Hematopoietic multipotent progenitor cell treated with erythropoietin and hydrocortisone succinate and interleukin-3 and kit ligand, for 17 days (in vitro differentiated cells): ENCODE data around the gene CORIN.

Experiments
- DNase-seq: peaks from one replicate; pipeline ENCODE4 v3.0.0-alpha.2; 2015; ENCODE audit warnings: low spot score

The CORIN gene

DNA sequence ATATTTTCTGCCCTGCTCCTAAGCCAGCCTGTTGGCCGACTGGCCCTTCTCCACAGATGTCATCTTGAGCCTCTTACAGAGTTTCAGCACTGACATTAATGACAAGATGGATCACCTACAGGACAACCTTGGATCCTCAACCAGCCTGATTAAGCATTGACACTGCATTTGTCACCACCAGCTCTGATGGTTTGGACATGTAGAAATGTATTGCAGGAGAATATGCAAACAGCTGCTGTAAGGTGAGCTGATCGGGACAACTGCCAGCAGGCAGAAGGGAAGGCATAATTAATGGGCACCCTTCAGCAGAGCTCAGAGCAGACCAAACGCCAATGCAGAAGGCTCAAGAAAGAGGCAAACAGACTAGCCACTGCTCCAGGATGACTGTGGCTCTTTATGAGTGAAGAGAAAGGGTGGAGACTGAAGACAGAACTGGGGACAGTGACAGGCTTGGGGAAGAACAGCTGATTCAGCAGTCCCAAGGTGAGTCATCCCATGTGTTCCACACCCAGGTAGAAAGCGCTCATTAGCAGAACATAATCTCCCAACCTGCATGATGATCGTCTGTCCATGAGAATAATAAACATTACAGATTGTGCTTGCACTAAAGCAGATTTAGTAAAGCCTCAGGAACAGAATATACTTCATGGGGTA lies 6.7 kb downstream of the CORIN start:
- no peak for DNase-seq

DNA sequence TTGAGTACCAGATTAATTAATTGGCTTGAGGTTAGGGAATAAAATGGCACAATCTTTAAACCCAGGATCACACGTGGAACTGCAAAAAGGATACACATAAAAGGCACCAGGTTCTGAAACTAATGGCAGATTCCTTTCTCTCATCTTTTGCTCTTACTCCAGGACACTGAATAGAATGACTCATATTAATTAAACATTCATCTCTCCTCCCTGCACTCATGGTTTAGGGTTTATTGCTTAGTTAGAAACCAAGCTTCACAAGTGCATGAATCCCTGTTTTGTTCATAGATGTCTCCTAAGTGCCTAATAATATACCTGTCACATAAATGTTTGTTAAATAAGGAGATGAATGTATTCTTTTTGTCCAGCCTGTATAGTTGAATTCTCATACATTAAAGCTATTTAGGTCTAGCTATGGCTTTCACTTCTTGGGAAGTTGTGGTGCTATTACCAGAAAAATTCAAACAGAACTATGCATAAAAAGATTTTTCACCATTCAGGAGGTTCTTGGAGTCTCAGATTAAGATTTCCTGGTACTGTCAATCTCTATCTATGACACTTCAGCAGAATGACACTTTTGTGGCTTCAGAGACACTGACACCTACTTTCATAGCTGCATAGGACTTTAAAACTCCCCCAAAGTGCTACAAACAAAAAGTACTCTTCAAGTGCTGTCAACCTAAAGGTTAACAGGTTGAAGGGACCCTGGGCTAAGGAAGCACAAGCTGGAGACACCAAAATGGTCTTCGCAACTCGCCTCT lies 7.4 kb downstream of the CORIN start:
- DNase-seq = no peak

DNA sequence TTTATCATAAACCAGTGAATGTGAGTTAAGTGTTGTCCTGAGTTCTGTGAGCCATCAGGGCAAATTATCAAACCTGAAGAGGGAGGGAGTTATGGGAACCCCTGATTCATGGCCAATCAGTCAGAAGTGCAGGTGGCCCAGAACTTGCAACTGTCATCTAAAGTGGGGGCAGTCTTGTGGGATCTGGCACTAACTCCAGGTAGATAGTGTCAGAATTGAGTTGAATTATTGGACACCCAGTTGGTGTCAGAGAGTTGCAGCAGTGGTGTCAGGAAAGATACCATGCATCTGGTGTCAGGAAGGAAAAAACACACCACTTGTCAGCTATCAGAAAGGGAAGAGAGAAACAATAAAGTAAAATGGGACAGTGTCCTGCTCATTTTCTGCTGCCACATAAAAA lies 8.4 kb downstream of the CORIN start:
- DNase-seq = no peak

DNA sequence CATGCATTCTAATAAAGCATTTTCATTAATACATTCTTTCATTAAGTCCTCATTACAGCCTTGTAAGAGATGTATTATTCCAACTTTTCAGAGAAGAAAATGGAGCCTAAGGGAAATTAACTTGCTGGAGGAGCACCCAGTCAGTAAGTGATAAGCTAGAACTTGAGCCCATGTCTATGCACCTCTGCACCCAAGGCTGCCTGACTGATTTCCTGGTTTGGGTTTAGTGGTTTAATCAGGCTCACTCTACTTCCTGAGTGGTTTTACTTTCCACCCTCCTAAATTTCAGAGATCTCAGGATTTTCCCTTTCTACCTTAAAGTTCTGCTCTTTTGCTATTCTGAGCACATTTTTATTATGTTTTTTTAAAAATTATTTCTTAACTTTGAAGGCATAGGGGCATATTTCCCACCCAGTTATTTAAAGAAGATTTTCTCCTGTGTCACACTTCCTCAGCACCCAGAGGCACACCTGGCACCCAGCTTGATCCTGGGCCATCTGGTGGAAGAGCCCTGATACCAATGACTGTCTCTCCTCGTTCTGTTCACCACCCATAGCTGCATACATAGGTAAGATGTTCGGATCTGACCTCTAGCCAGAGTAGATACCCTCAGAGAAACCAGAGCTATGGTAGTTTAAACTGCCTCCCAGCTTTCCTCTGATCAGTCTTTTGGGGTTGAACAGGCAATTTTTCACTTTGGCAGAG lies 10.4 kb downstream of the CORIN start:
- DNase-seq = no peak

DNA sequence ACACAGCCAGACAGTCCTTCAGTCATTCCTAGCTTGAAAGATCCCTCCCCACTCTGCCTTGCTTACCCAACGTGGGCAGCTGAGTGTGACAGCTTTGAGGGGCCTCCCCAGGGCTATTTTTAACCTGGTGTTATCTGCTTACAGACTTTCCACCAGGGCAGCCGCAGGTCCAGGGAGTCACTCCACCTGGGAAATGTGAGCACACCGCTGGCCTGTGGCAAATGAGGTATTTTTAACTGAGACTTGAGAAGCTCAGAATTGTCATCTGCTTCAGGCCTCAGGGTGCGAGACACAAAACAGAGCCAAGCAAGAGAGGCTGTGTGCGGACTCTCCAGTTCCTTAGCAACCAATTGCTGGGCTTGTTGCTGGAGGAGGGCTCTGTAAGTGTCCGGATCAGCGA lies 13.0 kb downstream of the CORIN start:
- no peak for DNase-seq

DNA sequence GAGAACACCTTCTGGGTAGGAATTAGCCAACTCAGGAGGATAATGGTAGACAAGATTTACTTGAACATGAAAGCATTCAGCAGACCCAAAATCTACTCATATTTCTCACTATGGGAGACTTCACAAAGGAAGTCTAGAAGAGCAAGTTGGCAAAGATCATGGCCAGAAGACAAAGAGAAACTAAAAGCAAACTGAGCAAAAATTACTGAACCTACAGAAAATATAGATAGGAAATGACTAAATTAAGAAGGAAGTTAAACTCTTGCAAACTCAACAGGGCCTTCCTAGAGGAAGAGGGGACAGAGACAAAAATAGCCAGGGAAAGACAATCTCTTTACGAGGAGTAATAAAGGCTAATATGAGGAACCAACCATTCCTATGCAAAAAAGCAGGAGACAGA lies 18.7 kb downstream of the CORIN start:
- no peak for DNase-seq

DNA sequence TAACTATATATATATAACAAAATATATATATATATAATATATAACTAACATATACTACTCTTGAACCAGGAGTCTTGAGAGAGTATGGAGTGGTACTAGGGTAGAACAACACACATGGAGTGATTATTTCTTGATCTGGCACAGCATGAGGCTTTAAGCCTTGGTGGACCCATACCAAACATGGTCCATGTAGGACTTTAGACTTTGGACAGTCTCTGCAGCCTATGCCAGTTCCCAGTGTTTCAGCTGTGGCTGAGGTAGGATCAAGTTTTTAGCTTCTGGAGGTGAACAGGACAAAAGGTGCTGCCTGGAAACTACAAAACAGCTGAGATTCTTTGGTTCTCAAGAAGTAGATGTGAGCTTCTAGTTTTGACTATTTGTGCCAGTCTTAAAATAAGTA lies 20.6 kb downstream of the CORIN start:
- no peak for DNase-seq

DNA sequence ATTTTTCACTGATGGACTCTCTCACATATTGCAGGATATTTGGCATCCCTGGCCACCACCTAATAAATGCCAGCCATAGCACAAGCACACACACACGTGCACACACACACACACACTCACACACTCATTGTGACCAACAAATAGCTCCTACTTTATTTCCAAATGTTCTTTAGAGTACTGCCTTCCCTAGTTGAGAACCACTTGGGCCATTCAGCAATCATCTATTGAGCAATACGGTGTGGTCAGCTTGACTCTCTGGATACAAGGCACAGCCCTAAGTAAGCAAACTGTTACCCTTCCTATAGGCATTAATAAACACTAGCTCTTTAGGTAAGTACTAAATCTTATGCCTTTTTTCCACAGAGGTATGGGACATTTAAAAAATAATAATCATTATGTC lies 21.1 kb downstream of the CORIN start:
- DNase-seq = no peak

DNA sequence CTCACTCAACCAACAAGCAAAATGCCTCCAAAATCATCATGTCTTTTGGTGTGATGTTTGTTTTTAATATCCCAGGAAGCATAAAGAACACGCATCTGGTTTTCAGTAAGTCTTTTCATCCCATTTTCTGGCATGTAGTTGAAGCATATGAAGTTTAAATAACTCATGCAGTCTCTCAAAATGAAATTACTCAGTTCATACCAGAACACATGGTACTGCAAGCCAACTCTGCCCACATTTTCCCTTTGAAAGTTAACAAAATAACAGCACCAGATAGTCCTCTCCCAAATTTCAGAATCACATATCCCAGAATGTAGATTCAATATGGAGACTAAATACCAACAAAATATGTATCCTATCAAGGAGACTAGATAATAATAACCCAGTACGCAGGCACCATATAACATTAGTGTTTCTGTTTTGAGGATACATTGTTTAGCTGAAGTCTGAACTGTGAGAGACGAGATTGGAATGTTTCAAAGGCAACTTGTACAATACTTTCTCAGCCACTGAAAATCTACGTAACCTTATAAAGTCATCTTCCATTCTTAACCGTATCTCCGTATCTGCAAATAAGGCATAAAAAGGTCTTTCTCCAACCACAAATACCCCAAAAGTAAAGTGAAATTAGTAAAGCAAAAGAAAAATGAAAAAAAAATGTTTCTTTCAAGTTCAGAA lies 23.1 kb downstream of the CORIN start:
- no peak for DNase-seq

DNA sequence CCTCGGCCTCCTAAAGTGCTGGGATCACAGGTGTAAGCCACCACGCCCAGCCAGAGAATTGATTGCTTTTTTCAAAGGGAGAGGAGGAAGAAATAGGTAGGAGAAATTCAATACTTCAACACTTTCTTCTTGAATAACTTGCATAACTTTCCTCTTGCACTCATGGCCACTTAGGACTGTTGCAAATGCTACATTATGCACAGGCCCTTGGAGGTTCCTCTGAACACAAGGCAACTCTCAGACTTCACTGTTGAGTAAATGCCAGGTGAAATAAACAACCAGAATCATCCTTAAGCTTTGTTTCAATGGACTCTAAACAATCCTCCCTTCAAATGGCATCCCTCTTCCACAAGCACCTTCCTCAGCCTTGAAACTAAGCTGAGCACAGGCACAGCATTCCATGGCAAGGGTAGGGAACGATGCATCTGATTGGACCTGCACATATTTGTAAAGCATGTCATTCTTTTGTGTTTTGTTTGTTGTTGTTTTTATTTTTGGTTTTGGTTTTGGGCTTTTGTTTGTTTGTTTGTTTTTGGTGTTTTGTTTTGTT lies 28.1 kb downstream of the CORIN start:
- no peak for DNase-seq

DNA sequence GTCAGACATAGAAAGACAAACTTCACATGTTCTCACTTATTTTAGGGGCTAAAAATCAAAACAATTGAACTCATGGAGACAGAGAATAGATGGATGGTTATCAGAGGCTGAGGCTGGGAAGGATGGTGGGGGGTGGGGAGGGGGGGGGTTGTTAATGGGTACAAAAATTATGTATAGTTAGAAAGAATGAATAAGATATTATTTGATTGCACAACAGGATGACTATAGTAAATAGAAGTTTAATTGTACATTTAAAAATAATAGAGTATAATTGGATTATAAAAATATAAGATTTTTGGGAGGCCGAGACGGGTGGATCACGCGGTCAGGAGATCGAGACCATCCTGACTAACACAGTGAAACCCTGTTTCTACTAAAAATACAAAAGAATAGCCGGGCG lies 33.3 kb downstream of the CORIN start:
- DNase-seq = no peak

DNA sequence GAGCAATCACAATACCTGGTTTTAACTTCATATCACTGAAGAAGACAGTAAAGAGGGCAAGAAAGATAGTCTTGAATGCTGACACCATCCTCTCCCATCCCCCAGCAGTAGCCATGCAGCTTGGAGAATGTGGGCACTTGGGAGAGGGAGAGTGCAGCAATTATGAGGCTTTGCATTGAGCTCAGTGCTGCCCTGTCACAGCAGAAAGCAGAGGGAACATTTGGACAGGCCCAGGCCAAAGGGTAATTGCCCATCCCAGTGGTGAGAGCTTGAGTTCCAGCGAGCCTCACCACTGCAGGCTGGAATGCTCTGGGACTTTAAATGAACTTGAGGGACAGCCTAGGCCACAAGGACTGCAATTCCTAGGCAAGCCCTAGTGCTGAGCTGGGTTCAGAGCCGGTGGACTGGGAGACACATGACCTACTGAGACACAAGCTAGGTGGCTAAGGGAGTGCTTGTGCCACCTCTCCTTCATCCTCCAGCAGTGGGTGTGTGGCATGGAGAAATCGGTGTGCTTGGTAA lies 36.3 kb downstream of the CORIN start:
- no peak for DNase-seq

DNA sequence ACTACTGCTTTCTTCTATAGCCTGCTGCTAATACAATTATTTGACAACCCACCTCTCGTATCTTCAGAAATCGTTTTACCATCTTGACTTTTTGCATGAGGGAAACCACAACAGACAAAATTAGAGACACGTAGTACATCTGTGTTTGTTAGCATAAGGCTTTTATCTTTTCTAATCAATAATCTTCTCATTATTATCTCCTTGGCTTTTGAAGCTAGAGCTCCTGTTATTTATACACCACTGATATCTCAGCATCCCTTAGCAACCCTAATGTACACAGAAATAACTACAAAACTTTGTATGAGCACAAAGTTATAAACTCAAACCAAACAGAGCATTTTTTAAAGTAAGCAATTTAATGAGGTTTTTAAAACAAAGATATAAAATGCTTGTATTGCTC lies 39.7 kb downstream of the CORIN start:
- no peak for DNase-seq

DNA sequence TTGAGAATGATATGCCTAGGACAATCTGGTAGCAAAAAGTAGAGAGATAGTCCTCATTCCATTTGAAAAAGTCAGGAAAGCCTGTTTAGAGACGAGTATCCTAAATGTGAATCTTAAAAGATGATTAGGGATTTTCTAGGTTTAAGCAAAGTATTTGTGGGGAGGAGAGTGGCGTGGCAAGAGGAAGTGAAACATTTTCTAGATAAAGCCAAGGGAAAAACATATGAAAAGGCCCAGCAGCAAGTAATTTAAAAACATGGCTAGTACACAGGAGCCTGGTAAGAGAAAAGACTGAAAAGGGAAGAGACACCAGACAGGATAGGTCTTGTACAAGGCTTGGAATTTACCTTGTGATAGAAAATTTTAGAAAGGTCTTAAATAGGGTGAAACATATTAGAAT lies 45.9 kb downstream of the CORIN start:
- no peak for DNase-seq

DNA sequence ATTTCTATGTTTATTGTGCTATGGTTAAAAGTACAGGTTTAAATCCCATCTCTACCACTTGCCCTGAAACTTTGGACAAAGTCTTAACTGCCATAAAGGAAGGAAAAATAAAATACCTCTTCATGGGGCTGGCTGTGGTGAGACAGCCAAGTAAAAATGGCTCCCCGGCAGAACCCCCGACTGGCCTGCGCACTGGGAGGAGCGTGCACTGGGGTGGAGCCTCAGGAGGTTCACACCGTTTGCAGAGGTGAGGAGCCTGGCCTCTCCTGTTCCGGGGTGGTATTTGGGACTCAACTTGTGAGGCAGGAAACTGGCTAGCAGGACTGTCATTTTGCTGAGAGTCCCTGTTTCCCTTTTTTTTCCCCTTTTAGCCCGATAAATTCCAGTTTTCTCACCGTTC lies 47.8 kb downstream of the CORIN start:
- no peak for DNase-seq

DNA sequence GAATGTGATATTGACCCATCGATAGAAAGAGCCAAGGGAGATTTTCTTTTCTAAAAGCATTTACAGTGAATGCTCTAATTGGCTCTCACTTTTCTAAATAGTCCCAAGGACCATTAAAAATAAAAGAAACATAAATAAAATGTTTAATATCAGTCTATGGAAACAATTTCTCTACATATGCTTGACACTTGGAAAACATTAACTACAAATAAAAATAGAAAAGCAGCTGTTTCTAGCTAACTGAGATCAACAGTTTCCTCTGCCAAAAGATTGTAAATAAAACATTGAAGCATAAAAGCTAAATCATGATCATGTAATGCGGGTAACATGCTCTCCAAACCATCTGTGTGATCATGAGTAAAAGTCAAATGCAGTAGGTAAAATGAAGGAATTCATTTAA lies 49.7 kb downstream of the CORIN start:
- DNase-seq = no peak

DNA sequence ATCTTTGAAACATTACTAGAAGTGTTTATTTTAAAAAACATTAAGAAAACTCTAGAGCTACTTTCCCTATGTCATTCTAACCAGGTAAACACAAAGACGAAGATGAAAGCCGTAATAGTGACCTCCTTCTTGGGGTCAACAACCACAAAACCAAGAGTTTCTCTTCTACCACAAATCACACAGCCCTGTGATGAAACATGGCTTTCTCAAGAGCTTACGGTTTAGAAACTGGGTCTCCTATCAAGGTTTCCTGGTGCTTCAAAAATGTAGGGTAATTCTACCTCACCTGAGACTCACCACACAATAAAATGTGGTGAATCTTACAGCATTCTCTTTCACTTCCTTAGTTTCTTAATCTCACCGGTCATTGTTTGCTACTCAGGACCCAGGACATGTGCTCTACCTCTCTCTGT lies 50.9 kb downstream of the CORIN start:
- no peak for DNase-seq

DNA sequence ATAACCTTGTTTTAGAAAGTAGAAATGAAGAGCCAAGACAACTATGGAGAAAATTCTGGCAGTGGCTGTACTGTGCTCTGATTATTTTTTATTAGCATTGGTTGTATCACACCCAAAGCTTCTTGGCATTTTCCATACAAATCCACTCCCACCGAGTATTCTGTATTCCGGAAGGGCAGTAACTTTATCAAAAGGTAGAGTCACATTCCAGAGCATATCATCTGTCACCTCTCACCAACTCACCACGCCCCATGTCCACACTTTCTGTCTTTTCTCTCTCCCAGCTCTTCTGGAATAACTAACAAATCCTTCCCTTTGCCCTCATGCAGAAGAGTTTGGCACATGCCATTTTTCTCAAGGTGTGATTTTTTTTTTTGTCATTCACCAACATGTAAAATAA lies 52.7 kb downstream of the CORIN start:
- no peak for DNase-seq

DNA sequence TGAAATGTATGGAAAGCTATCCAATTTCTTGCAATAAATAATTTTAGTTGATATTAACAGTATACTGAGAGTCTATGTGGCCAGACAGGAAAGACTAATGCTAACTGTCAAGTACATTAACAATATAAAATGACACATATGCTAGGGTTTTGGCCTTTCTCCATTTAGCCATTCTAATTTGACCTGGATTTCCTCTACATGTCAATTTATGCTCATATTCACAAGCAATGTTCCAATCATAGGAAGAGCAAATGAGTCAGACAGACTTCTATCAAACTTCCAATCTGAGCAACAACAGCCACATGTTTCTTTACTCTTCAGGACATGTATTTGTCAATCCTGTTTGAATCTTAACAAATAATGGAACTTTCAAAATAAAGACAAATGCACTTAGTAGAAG lies 53.6 kb downstream of the CORIN start:
- no peak for DNase-seq

DNA sequence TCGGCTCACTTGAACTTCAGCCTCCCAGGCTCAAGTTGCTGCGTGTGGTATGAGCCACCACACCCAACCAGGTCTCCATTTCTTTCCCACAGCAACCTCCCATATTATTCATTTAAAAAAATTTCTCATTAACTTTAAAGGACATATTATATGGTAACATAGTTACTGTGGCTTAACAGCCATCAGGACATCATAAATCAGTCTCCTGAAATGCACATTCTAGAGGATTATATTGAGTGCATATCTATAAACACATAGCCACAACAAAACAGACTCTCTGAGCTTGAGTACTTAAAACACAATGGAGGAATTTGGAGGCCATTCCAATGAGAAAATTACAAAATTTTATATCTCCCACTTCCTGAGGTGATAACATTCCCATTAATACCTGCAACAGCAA lies 61.5 kb downstream of the CORIN start:
- DNase-seq = no peak

DNA sequence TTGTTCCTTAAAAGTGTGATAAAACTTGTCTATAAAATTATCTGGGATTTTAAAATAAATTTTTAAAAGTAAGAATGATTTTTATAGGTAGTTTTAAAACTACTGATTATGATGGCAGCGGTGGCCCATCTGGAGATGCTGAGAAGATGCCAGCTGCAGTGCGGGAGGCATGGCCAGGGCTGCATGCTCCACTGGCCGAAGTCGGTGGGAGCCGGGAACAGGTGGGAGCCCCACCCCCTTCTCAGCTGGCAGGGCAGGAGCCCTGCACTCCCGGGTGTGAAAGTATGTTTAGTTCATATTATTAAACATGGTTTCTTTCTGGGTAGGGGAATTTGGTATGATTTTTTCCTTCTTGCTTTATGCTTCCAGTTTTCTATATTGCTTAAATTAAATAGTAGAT lies 63.8 kb downstream of the CORIN start:
- DNase-seq = no peak

DNA sequence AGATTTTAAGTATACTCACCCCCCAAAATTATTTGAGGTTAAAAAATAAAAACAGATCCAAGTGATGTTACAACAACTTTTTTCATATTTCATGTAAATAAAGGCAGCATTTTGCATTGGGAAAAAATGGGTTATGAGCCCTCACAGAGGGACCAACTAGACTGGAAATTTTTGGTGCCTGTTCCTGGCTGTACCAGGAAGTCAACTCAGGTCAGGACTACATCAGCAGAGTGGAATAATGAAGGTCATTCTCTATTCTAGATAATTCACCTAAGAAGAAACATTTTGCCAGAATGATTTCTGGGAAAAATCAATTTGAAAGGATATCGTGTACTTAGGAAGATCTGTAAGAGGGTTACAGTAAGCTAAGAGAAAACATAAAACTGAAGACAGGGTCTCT lies 66.8 kb downstream of the CORIN start:
- no peak for DNase-seq
